AG09309 (cell line): ENCODE results near the gene COL13A1.
A peak's percentile ranks its signal among the peaks of the same experiment; 100 is the strongest.

Experiments used
- DNase-seq: peaks from one replicate; pipeline ENCODE4 v3.0.0-alpha.2; 2010; ENCODE audit warnings: low read depth
- H3K4me3 ChIP-seq: 2 replicates; pipeline ENCODE4 v1.5.1; 2011; ENCODE audit warnings: mild to moderate bottlenecking, low read depth, low read length, moderate library complexity; ENCODE audit not compliant: control insufficient read depth
- CTCF ChIP-seq: IDR thresholded peaks from 2 replicates; pipeline ENCODE4 v1.5.1; 2011; ENCODE audit warnings: mild to moderate bottlenecking, low read depth, low read length, inconsistent platforms; ENCODE audit not compliant: insufficient read depth, control insufficient read depth; ENCODE audit errors: missing control alignments

Gene COL13A1

DNA sequence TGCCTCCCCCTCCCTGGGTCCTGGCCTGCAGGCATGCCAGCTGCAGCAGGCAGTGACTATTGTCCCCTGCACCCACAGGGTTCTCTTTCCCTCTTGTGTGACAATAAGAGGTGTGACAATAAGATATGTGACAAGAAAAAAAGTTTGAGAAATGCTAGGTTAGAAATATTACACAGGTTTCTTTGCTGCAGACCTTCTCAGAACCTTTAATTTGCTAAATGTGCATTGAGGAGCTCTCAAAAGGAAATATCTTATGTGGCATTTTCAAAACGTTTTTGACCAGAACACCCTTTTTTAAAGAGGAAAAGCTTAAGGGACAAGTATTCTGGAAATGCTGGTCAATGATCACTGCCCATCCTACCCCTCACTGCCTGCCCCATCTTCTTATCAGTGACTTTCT, 117.5 kb downstream of the COL13A1 start:
- no peak for TF ChIP-seq CTCF
- no peak overlapping the region for H3K4me3 ChIP-seq
- no peak for DNase-seq

GRCh38 chr10:69925111-69925510, 123.4 kb downstream of the COL13A1 start:
- DNase-seq, result no peak
- no peak for TF ChIP-seq CTCF
- no peak overlapping the region for H3K4me3 ChIP-seq

- DNase-seq, result no peak
- TF ChIP-seq CTCF, result no peak
- no peak overlapping the region for H3K4me3 ChIP-seq
Measured at GRCh38 chr10:69928339-69928738, 126.6 kb downstream of the COL13A1 start.

GRCh38 chr10:69929575-69929974, 127.9 kb downstream of the COL13A1 start:
- TF ChIP-seq CTCF, result no peak
- H3K4me3 ChIP-seq, result no peak overlapping the region
- DNase-seq, result no peak

- DNase-seq, result no peak
- H3K4me3 ChIP-seq, result no peak overlapping the region
- TF ChIP-seq CTCF, result peak; percentile 11
Measured at GRCh38 chr10:69934768-69935167, 133.1 kb downstream of the COL13A1 start.

DNA sequence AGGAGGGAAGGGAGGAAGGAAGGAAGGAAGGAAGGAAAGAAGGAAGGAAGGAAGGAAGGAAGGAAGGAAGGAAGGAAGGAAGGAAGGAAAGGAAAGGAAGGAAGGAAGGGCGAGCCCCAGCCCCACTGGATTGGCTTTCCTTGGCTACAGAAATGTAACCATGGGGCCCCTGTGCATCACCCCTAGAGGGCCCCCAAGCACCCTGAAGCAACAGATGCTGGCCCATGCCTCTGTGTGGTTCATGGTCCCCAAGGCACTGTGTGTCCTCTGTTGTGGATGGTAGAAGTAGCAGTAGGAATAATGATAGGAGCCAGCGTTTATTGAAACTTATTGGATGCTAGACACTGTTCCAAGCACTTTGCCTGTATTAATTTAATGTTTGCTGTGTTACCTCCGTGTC, 134.4 kb downstream of the COL13A1 start:
- H3K4me3 ChIP-seq, result no peak overlapping the region
- TF ChIP-seq CTCF, result peak; percentile 45
- no peak for DNase-seq

DNA sequence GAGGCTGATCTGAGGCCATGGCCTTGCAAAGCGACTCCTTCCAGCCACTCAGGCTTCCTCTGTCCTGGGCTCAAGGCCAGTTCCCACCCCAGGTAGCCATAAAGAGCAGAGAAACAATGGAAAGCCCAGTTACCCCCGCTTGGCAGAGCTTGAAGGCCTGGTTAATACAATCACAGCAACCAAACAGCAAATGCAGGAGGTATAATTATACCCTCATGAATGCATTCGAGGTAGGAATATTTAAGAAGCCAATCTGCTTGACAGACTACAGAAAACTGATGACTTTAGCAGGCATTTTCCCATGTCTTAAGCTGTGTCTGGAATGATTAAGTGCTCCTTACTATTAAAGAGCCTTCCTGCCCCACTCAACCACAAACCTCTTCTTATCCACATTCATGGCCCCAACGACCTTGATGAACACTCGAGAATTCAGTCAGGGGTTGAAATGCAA, 136.9 kb downstream of the COL13A1 start:
- DNase-seq, result no peak
- no peak for TF ChIP-seq CTCF

More for the DNA sequence above, 136.9 kb downstream of the COL13A1 start:
- H3K4me3 ChIP-seq, result no peak overlapping the region
